ENCODE results near the gene NAPA. TPM values are rescaled to one million over a fixed set of nuclear protein-coding genes. Genes with fewer than 3 reads are reported as not detected.

Gene NAPA
- polyA plus RNA-seq, 4 donors: 155 to 167 (median 163) TPM

DNA sequence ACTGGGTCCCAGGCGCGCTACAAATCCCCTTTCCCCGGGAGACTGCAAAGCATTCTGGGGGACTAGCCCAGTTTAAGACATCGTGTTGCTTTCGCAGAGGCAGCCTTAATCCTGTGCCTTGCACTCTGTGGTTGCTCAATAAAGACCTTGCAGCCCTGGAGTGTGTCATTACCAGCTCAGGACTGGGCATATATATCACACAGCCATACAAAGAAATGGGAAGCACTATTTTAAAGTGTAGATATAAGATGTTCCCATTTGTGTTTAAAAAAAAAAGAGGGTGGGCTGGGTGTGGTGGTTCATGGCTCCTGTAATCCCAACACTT is 11.1 kb downstream of the NAPA start:
- no peak for DNase-seq (ENCODE audit: low read depth in 4 of 4, low spot score in 3 of 4)

DNA sequence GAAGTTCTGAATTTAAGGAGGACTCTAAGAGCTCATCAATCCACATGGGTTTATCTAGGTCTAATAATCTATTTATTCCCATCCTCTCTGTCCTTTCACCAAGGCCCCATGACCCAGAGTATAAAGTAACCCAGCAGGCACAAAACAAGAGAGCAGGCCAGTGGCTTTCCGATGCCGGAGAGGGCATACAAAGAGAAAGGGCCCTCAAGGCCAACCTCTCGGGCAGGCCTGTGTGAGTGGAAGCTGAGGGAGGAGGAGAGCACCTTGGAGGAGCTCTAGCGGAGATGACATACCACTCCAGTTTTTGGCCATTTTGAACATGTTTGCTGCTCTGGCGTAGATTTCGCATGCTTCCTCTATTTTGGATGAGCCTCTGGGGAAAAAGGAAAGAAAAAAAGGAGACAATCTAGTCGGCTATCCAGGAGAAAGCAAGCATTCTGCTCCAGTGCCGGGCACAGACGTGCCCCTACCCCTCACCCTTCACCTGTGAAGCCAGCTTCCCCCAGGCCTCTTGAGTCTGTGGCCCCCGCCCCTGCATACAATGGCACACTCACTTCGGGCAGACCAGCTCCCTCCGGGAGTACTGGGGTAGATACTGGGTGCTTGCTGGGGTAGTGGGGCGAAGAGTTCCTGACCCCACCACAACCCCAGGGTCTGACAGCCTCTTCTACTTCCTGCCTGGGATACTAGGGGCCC is 11.6 kb downstream of the NAPA start:
- no peak for DNase-seq (ENCODE audit: low read depth in 4 of 4, low spot score in 3 of 4)

DNA sequence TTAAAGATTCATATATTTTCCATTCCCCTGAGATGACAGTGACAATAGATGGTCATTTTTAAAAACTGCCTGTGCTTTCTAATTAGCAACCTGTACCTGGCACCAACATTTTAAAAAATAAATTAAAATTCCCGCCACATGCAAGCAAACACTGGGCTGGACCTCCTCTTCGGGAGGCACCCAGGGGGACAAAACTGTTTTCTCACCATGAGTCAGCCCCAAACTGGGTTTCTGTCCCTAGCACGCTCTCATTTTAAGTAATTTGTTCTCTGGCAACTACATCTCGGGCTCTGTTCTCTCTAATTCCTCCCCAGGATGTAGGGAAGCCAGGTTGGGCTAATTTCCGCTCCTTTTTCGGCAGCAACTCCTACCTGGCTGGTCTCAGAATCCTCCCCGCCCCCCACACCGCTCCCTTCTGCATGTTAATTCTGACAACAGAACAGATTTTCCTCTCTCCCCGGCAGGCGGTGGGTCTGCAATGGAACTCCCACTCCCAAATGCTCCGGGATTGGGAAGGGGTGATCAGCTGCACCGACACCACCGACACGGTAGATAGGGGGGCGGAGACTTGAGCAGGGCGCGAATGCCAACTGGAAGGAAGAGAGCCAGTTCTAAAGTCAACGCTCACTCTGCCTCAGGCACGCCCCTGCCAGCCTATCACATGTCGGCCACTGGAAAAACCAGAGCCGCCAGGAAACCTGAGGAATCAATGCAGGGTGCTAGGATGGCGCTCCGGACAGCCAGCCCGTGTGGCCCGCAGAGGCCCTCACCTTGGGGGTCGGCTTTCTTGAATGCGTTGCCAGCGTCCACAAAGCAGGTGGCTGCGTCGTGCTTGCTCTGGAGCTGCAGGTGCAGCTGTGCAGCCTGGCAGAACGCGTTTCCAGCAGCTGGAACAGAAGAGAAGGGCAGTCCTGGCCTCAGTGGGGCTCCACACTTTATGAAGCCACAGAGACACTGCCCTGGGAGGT is 14.7 kb downstream of the NAPA start:
- DNase-seq (ENCODE audit: low read depth in 4 of 4, low spot score in 3 of 4): no peak

DNA sequence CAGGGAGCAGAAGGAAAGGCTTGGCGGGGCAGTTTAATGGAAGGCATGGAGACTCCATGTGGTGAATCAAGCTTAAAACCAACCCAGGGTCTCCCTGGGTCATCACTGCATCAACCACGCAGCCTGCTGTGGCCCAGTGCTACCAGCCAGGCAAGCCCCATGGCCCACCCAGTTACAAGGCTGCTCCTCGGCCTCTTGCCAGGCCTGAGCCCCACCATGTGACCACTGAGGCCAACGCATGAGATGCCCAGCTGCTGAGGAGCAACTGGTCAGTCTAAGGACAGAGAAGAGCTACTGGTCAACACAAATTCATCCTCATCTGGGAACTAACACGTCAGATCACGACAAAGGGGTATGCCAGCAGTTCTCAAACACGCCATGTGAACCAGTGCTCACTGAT is 15.5 kb downstream of the NAPA start:
- no peak for DNase-seq (ENCODE audit: low read depth in 4 of 4, low spot score in 3 of 4)

DNA sequence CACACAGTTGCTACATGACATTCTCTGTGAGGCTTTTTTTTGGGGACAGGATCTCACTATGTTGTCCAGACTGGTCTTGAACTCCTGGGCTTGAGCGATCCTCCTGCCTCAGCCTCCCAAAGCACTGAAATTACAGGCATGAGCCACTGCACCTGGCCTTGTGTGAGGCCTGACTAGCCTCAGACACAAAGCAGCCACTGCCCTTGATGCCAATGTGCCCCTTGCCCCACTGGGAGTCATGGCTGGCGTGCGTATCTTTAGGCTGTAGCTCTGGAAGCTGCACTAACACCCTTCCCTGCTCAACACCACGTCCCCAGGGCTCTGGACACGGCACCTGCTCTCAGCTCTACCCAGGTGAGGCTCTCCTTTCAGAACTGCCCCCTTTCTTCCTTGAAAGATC is 16.3 kb downstream of the NAPA start:
- DNase-seq (ENCODE audit: low read depth in 4 of 4, low spot score in 3 of 4): no peak

DNA sequence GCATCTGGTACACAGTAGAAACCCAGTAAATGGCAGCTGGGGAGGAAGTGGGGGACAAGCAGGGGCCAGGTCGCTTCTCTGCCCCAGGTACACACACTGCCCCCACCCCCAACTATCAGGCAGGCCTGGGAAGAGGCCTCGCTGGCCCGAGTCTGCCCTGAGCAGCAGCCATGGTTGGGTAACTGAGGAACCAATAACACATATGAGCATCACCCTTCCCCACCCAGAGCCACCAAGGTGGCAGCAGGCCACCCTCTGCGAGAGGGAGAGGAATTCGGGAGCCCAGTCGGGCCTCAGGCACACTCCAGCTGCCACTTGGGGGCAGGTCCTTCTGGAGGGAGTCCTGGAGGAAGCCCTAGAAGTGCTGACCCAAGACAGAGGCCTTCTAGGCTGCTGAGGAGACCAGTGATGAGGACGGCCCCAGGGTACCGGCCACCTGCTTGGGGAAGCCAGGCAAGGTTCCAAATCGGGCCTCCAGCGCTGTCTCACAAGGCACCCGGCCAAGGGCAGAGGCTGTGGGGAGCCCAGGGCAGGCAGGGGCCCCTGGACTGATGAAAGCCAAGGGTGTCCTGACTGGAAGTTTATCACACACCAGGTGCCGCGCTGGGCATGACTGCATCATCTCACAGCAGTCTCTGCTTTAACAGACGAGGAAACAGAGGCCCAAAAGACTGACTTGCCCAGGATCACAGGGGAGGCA is 16.9 kb downstream of the NAPA start:
- DNase-seq (ENCODE audit: low read depth in 4 of 4, low spot score in 3 of 4): no peak

DNA sequence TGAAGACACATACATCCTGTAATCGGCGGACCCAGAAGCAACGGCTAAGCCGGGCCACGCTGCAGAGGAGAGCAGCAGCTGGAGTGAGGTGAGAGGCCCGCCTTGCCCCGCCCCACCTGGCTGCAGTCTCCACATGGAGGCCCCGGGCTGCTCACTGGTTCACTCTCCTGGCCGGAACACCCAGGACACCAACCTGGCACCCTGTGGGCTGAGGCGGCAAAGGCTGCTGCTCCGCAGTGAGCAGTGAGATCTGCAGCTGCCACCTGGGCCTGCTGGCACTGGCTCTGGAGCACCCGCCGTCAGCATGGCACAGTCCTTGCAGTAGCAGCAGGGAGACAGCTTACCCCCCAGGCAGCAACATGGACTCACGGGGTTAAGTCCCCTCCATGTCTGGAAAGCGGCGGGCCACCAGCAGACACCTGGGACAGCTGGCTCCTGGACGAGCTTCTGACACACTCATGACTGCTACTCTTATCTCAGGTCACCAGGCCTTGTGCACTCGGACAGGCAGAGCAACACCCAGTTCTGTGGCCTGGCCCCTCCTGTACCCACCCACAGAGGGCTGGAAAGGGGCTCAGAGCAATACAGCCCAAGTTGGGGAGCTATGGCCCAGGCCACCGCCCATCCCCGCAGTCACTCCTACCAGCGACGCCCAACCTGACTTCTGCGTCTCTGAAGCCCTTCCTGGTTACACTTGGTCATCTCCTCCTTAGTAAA is 17.7 kb downstream of the NAPA start:
- DNase-seq (ENCODE audit: low read depth in 4 of 4, low spot score in 3 of 4): no peak

DNA sequence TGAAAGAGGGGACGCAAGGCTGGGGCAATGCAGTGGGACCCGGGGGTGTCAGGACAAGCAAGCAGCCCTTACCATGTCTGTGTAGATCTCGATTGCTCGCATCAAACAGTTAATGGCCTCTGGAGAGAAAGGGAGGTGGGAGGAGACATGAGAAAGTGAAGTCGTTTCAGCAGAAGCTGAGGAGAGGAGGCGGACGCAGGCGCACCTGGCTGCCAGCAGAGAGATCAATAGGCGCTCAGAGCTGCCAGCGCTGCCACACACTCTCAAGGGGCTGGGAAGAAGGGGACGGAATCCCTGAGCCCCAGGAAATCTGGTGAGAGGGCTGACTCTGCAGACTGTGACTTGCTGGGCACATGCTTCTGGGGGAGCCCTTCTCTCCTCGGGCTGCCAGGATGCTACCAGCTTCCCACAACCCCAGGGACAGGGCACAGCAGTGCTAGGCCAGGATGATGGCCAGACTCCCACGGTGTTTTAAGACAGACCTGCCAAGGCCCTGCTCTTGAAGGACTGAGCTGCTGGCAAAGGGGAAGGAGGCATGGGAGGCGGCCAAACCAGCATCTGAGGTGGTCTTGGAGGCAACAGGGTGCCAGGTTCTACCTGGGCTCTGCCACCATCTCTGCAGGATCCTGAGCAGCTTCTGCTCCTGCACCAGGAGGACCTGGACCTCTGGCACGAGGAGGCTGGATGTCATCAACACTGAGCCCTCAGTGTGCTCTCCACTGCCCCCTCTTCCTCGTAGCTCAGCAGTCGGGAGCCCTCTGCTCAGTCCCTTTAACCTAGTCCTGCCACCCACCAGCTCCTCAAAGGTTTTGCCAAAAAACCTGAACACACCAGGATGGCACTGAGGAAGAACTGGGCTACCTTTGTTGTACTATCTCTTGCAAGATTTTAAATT is 19.1 kb downstream of the NAPA start:
- DNase-seq (ENCODE audit: low read depth in 4 of 4, low spot score in 3 of 4): no peak

DNA sequence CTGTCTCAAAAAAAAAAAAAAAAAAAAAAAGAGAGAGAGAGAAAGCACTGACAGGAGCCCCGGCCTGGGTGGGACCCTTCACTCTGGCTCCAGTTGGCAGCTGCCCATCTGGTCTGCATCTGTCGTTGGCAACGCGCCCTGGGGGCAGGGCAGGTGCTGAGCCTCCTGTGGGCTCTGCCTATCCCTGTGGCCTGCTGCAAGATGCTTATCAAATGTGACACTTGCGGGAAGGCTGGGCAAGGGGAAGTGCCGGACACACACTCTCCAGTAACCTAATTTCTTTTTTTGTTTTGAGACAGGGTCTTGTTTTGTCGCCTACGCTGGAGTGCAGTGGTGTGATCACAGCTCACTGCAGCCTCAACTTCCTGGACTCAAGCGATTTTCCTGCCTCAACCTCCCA is 20.1 kb downstream of the NAPA start:
- DNase-seq (ENCODE audit: low read depth in 4 of 4, low spot score in 3 of 4): no peak

DNA sequence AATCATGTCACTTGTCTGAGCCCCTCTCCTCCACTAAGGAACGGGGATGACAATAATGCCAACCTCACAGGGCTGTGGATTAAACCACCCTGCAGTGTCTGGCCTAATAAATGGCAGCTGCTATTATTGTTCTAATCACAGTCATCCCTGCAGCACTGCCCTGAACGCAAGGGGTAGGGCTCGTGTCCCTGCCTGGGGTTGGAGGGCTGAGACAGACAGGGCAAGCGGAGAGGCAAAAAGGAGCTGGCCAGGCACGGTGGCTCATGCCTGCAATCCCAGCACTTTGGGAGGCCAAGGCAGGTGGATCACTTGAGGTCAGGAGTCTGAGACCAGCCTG is 20.7 kb downstream of the NAPA start:
- no peak for DNase-seq (ENCODE audit: low read depth in 4 of 4, low spot score in 3 of 4)

DNA sequence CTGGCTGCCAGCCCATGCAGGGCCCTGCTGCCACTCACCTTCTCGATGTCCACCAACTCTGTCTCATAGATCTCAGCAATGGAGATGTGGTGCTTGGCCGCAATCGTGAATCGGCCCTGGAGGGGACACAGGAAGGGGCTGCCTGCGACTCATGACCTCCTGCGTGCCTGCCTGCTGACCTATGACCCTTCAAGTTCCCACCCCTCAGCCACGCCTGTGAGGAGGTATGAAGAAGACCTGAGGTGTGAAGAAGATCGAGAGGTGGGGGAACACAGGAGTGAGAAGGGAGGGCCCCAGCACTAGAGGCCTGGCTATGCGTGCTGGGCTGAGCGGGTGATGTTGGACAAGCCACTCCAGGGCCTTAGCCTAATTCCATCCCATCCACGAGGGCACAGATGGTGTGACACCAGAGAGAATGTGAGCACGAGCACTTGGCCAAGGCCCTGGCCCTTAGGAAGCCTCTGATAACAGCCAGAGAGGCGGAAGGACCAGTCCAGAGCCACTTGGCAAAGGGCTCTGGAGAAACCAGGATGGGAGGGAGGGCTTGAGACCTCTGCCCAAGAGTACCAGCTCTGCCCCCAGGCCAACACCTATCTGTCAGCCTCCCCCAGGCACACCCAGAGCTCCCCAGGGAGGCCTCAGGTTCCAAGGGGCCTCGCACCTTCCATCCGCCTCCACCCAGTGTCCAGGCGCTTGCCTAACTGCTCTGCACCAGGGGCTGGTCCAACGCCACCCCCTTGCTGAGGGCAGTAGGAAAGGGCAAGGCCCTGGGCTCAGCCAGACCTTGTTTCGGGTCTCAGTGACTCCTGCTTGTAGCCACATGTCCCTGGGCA is 21.3 kb downstream of the NAPA start:
- no peak for DNase-seq (ENCODE audit: low read depth in 4 of 4, low spot score in 3 of 4)

DNA sequence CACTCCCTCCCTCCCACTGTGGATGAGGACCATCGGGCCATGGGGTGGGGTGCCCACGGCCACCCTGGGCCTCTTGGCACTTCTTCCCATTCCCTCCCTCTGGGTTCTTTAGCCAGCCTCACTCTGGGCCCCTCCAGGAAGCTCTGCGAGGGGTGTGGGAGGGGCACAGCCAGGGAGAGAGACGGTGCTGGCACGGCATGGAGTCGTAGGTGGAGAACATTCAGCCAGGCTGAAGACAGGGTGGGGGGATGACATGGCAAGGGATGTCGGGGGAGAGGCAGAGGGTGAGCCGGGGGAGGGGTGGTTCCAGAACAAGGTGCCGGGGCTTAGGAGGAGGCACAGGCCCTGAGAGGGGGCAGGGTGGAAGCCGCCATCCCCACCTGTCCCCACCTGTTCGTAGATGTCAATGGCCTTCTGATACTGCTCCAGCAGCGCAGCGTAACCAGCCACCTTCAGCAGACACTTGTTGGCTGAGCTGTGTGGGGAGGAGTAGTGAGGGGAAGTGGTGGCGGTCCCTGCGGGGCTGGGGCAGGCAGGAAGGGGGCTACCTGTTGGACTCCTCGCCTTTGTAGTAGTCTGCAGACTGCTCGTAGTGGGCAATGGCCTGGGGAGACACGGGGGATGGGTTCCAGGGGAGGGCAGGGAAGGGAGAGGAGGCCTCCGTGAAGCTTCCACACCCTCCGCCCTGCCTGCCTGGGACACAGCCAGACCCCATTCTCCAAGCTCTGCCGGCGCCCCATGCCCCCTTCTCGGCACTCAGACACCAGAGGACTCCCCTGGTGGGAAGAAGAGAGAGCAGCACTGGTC is 22.1 kb downstream of the NAPA start:
- no peak for DNase-seq (ENCODE audit: low read depth in 4 of 4, low spot score in 3 of 4)

DNA sequence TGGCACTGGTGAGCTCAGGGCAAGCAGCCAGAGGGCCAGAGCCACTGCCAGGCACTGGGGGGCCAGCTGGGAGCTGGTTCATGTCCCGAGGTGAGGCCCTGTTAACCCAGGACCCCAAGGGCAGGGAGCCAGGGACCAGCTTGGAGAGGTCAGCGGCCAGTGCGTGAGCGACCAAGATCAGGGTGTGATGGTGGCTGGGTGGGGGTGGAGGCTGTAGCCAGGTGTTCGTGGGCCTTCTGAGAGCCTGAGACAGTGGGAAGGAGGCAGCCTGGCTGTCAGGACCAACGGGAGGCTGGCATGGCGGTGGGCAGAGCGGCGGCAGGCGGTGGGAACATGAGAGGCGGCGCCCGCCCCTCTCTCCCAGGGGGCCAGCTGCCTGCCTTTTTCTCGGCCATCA is 22.7 kb downstream of the NAPA start:
- DNase-seq (ENCODE audit: low read depth in 4 of 4, low spot score in 3 of 4): no peak

DNA sequence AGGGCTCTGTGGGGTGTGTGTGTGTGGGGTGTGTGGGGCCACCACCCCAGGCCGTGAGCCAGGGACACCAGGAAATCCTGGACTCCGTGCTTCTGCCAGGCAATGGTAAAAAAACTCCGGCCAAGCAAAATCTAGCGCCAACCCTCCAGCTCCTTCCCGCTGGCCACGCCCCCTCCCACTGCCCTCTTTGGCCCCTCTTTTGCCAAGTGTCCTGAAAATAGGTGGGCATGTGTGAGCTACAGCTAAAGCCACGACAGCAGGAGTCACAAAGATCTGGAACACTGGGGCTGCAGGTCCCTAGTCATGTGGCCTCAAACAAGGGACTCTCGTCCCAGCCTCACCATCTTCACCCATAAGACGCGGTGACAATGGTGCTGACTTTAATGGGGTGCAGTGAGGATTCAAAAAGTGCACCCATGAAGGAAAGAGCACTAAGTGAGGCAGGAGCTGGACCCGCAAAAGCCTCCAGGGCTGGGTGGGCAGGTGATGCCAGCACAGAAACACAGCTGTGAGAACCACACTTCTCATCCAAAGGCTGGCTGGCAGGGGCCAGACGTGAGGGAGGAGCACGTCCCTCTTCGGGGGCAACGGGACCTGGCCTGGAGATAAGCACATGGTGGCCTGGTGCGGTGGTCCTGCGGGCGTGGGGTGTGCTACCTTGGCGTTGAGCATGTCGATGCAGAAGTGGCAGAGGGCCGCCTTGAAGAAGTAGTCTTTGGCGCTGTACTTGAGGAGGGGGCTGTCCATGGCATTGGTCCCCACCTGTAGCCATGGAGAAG is 23.3 kb downstream of the NAPA start:
- no peak for DNase-seq (ENCODE audit: low read depth in 4 of 4, low spot score in 3 of 4)

DNA sequence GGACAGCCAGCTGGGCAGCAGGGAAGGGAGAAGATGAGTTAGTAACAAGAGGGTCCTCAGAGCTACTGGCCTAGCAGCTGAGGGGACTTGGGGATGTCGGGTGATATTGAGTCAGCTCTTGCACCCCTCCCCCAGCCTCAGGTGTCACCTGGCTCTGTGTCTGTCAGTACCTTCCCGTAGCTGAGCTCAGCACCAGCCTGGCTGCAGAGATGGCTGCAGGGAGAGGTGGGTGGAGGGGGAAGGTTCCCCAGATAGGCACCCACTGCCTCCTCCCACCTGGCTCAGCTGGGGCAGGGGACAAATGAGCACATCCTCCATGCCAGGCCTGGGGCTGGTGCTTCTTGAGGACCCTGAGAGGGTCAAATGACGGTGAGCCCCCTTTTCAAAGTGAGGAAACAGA is 24.0 kb downstream of the NAPA start:
- no peak for DNase-seq (ENCODE audit: low read depth in 4 of 4, low spot score in 3 of 4)

DNA sequence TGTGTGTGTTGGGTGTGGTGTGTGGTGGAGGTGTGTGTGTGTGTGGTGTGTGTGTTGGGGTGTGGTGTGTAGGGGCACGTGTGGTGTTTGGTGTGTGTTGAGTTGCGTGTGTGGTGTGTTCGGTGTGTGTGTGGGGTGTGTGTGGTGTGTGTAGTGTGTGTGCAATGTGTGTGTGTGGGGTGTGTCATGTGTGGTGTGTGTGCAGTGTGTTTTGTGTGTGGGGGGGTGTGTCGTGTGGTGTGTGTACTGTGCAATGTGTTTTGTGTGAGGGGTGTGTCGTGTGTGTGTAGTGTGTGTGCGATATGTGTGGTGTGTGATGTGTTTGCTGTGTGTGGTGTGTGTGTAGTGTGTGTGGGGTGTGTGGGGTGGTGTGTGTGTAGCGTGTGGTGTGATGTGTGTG is 24.8 kb downstream of the NAPA start:
- no peak for DNase-seq (ENCODE audit: low read depth in 4 of 4, low spot score in 3 of 4)

DNA sequence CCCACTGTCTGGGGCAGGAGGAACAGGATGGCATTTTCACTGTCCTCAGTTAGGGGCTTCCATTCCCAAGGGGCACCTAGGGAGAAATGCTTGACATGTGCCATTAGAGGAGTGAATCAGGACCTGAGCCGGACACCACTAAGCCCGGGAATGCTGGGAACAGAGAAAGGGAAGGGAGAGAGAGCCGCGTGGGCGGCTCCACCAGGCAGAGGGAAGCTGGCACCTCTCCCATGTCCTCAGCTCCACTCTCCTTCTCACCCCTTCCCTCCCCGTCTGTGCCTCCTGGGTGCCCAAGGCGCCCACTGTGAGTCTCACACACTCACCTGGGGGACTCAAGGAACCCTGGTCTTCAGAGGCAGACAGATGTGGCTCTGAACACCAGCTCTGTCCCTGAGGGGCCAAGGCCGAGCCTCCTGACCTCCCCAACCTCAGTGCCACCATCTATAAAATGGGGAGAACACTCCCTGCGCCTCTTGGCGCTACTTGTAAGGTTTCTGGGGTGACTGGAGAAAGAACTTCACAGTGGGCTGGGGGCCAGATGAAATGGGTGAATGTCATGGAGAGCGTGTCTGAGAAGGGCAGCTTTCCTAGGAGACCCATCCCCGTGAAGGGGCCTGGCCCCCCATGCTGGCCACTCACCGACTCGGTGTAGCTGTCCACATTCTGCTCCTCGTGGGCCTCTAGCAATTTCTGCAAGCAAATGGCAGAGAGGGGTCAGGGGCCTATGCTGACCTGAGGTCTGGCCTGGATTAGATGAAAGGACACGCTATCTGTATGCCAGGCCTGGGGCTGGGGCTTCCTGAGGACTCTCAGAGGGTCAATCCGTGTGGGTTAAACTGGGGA is 25.6 kb downstream of the NAPA start:
- DNase-seq (ENCODE audit: low read depth in 4 of 4, low spot score in 3 of 4): no peak

Data from right renal pelvis (tissue), 4 donors.